HG03108 (cell line): ENCODE measurements around the gene PGLYRP3.

Experiments used
- ATAC-seq: cut with Tn5 transposase; IDR thresholded peaks from one replicate; pipeline ENCODE4 v1.9.1; 2021; ENCODE audit warnings: moderate library complexity; ENCODE audit not compliant: unreplicated experiment

Gene PGLYRP3

DNA sequence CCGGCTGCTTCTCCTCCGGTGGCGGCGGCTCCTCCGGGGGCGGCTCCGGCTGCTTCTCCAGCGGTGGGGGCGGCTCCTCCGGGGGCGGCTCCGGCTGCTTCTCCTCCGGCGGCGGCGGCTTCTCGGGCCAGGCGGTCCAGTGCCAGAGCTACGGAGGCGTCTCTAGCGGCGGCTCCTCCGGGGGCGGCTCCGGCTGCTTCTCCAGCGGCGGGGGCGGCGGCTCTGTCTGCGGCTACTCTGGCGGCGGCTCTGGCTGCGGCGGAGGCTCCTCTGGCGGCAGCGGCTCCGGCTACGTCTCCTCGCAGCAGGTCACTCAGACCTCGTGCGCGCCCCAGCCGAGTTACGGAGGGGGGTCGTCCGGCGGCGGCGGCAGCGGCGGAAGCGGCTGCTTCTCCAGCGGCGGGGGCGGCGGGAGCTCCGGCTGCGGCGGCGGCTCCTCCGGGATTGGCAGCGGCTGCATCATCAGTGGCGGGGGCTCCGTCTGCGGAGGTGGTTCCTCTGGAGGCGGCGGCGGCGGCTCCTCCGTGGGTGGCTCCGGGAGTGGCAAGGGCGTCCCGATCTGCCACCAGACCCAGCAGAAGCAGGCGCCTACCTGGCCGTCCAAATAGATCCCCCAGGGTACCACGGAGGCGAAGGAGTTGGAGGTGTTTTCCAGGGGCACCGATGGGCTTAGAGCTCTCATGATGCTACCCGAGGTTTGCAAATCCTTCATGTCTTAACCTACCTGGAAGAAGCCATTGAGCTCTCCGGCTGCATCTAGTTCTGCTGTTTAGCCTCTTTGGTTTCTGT lies 51.3 kb downstream of the PGLYRP3 start:
- no peak for ATAC-seq

DNA sequence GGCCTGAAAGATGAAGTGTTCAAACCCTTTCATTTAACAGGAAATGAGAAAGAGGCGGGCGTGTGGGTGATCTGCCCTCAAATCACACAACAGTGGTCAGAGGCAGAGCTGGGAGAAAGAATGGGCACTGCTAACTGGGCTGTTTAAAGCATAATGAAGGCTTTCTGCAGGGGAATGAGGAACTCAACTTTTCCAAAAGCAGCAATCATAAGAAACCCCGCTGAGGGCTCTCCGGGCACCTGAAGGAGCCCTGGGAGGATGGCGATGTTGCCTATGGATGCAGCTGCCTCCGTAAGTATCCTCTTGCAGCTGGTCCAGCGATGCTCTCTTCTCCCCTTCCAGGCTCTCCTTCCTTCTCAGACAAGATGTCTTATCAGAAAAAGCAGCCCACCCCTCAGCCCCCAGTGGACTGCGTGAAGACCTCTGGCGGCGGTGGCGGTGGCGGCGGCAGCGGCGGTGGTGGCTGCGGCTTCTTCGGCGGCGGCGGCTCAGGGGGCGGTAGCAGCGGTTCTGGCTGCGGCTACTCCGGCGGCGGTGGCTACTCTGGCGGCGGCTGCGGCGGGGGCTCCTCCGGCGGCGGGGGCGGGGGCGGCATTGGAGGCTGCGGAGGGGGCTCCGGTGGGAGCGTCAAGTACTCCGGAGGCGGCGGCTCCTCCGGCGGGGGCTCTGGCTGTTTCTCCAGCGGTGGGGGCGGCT lies 52.0 kb downstream of the PGLYRP3 start:
- ATAC-seq: no peak

DNA sequence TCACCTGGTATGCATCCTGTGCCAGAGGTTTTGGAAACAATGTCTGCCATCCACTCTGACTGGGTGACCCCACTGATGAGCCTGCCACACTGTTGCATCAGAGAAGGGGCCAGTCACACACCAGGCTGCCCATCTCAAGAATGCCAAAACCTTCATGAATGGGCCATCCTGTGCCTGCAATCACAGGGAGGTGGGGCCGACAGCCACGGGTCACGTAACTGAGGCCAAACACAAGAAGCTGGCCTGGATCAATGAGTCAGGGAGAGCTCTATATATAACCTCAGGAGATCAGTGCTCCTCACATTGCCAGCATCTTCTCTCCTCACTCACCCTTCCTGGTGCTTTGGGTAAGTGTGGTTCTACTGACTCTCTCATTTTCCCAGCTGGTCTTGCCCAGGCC lies 53.4 kb downstream of the PGLYRP3 start, which contains the start of gene LORICRIN:
LORICRIN (plus strand) TSS at position 301 of the 400 bp plus-strand sequence. CDS start 1,263 bp downstream, outside the sequence.
- no peak for ATAC-seq

DNA sequence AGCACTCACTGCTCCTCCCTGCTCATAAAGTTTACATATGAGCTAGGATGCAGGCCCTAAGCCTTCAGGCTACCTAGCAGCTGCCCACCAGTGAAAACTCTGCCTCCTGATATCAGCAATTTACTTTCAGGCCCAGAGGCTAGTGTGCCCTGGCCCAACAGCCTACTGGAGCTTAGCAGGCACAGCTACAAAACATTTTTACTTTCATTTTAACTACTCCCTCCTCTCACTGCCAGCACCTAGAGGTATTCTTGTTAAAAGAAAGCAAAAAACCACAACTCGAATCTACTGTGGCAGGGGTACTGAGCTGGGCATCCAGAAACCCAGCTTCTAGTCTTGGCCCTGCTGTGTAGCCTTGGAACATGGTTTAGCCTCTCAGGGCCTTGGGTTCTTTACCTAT lies 59.1 kb downstream of the PGLYRP3 start:
- ATAC-seq: no peak

DNA sequence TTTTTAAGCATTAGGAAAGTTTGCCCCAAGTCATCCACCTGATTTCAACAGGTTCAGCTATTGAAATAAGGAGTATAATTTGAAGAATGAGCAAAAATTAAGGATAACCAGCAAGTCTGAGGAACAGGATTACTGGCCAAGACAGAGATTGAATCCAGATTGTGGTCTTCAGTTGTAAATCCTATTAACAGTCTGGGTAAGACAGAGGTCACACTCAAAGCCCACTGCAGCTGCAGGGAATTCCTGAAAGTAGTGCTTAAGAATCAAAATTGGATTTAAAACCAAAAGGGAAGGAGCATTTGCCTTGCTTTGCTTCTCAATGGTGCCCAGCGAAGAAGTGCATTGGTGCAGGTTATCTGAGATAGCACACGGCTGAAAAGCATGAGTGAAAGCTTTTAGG lies 59.7 kb downstream of the PGLYRP3 start:
- ATAC-seq: no peak

DNA sequence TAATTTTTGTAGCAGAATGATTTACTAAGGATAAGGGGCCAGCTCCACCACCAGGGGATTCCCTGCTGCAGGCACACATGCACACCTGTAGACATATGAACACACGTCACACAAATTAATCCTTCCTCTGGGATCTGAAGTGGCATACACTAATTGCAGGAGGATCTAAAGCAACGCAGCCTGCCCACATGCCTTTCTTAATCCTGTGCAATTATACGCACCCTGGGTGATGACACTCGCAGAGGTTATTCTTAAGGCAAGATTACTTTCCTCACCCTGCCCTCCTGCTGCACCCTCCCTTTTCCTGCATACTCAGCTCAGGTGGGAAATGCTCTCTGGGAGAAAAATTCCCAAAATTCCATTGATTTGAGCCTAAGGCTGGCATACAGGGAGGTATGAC lies 60.8 kb downstream of the PGLYRP3 start:
- no peak for ATAC-seq

DNA sequence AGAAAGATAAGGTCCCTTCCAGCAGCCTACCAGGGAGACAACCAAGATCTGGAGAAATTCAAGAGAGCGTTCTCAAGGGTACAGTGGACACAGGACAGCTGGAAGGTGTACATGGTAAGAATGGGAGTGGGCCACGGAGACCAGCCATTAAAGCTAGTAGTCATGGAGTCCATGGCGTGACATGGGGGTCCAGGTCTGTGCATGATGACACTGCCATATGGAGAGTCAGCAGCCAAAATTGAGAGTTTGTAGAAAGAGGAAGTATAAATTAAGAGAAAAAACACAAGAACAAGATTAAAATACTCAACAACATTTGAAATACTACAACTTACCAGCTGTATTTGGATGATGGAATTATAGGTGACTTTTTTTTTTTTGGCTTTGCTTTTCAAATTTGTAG lies 61.2 kb downstream of the PGLYRP3 start:
- no peak for ATAC-seq

DNA sequence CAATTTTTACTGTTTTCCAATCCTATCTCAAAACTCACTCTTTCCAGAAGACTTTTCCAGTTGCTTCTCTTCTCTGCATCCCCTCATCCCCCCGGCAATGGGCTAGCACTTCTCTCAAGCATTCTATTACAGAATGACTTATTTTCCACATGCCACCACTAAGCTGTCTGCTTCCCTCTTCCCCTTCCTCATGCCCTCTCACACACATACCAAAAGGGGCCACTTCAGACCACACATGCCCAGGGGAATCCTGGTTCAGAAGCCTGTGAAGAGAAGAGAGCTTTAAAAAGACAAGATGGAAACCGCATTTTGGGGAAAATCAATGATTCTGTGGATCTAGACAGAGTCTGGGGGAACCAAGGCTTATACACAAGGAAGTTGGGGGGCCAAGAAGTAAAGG lies 61.7 kb downstream of the PGLYRP3 start:
- ATAC-seq: no peak

DNA sequence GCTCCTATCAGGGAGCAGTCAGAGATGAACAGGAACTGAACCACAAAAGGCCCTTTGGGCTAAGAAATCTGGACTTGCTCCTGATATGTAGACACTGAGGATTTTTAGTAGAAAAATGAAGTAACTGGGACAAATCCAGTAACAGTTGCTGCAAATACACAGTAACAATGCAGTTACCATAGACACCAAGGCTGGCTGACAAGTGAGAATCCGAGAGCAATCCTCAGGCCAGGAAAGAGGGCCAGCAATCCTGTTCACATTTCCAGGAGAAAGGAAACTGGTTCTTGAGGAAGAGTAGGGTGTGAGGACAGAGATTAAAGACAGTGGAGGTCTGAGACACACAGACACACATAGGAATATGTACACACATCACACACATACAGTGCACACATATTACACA lies 62.6 kb downstream of the PGLYRP3 start:
- ATAC-seq: no peak

DNA sequence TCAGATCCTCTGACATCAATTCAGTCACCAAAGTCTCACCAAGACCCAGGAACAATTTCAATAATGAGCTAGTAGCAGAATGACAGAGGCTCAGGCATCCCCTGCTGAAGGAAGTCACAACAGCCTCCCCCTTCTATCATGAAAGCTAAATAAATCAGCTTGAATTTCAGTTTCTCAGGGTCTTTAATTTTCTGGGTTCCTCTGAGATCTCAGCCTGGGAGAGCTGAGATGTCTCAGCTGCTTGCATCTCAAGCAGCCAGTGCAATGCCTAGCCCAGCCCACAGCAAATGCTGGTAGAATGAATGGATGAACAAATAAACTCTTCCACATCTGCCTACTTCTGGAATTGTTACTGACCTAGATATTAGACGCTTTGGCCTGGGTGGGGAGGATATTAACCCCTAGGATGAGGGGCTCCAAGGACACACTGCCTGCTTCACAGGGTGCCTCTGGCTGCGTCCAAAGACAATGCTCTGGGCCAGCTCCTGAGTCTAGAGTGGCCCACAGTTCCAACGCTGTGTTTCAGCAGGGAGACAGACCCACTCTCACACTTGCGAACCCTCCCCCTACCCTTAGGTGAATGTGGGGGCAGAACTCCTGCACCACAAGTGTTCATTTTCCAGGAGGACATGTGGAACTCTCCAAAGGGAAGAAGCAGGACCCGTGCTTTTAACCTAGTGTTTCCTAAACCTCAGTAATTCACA lies 64.4 kb downstream of the PGLYRP3 start:
- no peak for ATAC-seq
